Liver (tissue), 1 donor: Measurements from ENCODE around the gene GRIN2A.

Source experiments
- REST ChIP-seq: IDR thresholded peaks from 2 replicates; pipeline ENCODE4 v1.6.1; 2016; ENCODE audit warnings: antibody characterized with exemption, mild to moderate bottlenecking
- YY1 ChIP-seq: IDR thresholded peaks from 2 replicates; pipeline ENCODE4 v1.6.1; 2016; ENCODE audit warnings: antibody characterized with exemption, mild to moderate bottlenecking

- TF ChIP-seq YY1 (no peak), REST (no peak)
Observed at GRCh38 chr16:10103118-10103517, 79.1 kb downstream of the GRIN2A start.
